T follicular helper cell (primary cell): Measurements from ENCODE around the gene MELTF.

ENCODE experiments used
- DNase-seq: peaks from one replicate; pipeline ENCODE4 v3.0.0-alpha.2; 2020; ENCODE audit warnings: low read depth

MELTF gene

GRCh38 chr3:197010556-197011351, 18.9 kb downstream of the MELTF start:
- no peak for DNase-seq

GRCh38 chr3:197009532-197010019, 20.0 kb downstream of the MELTF start:
- DNase-seq, result no peak

GRCh38 chr3:197008436-197009209, 21.0 kb downstream of the MELTF start:
- DNase-seq, result no peak

- no peak for DNase-seq
Measured at GRCh38 chr3:197007953-197008352, 21.7 kb downstream of the MELTF start.

GRCh38 chr3:197007296-197007940, 22.2 kb downstream of the MELTF start:
- DNase-seq, result no peak

GRCh38 chr3:197006860-197007259, 22.8 kb downstream of the MELTF start:
- no peak for DNase-seq

- no peak for DNase-seq
Measured at GRCh38 chr3:197006446-197006845, 23.2 kb downstream of the MELTF start.

GRCh38 chr3:197003461-197004385, 25.9 kb downstream of the MELTF start:
- no peak for DNase-seq

GRCh38 chr3:197002701-197003454, 26.7 kb downstream of the MELTF start:
- peak; percentile 74 for DNase-seq

- no peak for DNase-seq
Measured at GRCh38 chr3:197001972-197002700, 27.5 kb downstream of the MELTF start.

GRCh38 chr3:197001106-197001971, 28.3 kb downstream of the MELTF start:
- DNase-seq, result no peak

- DNase-seq, result no peak
Measured at GRCh38 chr3:197000211-197000610, 29.4 kb downstream of the MELTF start.

GRCh38 chr3:196998966-196999760, 30.5 kb downstream of the MELTF start:
- no peak for DNase-seq

GRCh38 chr3:196997311-196997710, 32.3 kb downstream of the MELTF start:
- DNase-seq, result no peak

GRCh38 chr3:196996454-196997265, 33.0 kb downstream of the MELTF start:
- no peak for DNase-seq

GRCh38 chr3:196995646-196996355, 33.8 kb downstream of the MELTF start:
- DNase-seq, result no peak

GRCh38 chr3:196995027-196995426, 34.6 kb downstream of the MELTF start:
- no peak for DNase-seq
